HCT116 (cell line): ENCODE data around the gene PLCB4. TPM values are rescaled to one million over a fixed set of nuclear protein-coding genes. Genes with fewer than 3 reads are reported as not detected.

Experiments
- ATAC-seq: fragments of 200-7000 bp; cut with Tn5 transposase; 2 replicates; pipeline ENCODE4 v1.9.1; 2020; ENCODE audit warnings: mild to moderate bottlenecking, moderate library complexity
- BruUV-seq: library from RNA; stranded (reverse); fragments of 400-500 nt; replicated peaks from 2 replicates; lab custom pipeline; 2021; lab: Mats Ljungman, UMichigan
- CTCF ChIA-PET: fragments of 300-600 bp; sonication (Branson Sonifier 250); formaldehyde crosslinking; loops from one replicate; lab custom pipeline; 2021; ENCODE audit warnings: antibody characterized with exemption; lab: Charles Lee
- POLR2A ChIA-PET: fragments of 300-600, 350-600 bp; sonication (Branson Sonifier 250); formaldehyde crosslinking; loops from one replicate; lab custom pipeline; 2021; ENCODE audit warnings: antibody characterized with exemption; lab: Charles Lee
- RAD21 ChIA-PET, 2 experiments: fragments of 300-600 bp; sonication (Branson Sonifier 250); formaldehyde crosslinking; loops; one replicate each; lab custom pipeline; 2023; ENCODE audit warnings: low total read pairs in 2 of 2; ENCODE audit not compliant: uncharacterized antibody in 2 of 2, unreplicated experiment in 2 of 2, low non-redundant PET in 1 of 2; lab: Charles Lee
- DNase-seq: peaks from one replicate; pipeline ENCODE4 v3.0.0-alpha.2; 2010; ENCODE audit warnings: low read depth, low spot score
- H2AFZ ChIP-seq: fragments of 200-600 bp; shearing (Covaris generic), sonication (generic); 2 replicates; pipeline ENCODE4 v1.6.1; 2017; ENCODE audit warnings: low read depth, mixed run types, mixed read lengths, antibody characterized with exemption, low read length; ENCODE audit not compliant: poor library complexity, severe bottlenecking
- H3K27ac ChIP-seq: 2 replicates; pipeline ENCODE4 v1.5.1; 2012; ENCODE audit warnings: low read depth, low read length
- H3K27me3 ChIP-seq: fragments of 200-600 bp; sonication (generic); 2 replicates; pipeline ENCODE4 v1.6.1; 2016; ENCODE audit warnings: mixed run types, low read length, mixed read lengths; ENCODE audit not compliant: insufficient read depth
- H3K36me3 ChIP-seq, 2 experiments: fragments of 200-500 bp in 1 of 2; fragments of 200-600 bp in 1 of 2; sonication (Bioruptor generic) in 1 of 2; sonication (generic) in 1 of 2; 2 replicates each; pipeline versions ENCODE4 v1.5.1 to v1.6.1; 2014 to 2016; ENCODE audit warnings: low read length in 2 of 2, inconsistent platforms in 1 of 2, mixed read lengths in 1 of 2, mixed run types in 1 of 2; ENCODE audit not compliant: insufficient read depth in 2 of 2, control insufficient read depth in 1 of 2
- H3K4me1 ChIP-seq, 2 experiments: fragments of 200-600 bp in 1 of 2; sonication (generic) in 1 of 2; 2 replicates each; pipeline versions ENCODE4 v1.5.1 to v1.6.1; 2012 to 2017; ENCODE audit warnings: low read length in 2 of 2, inconsistent platforms in 1 of 2, mild to moderate bottlenecking in 1 of 2, mixed read lengths in 1 of 2, mixed run types in 1 of 2, moderate library complexity in 1 of 2; ENCODE audit not compliant: insufficient read depth in 2 of 2, control insufficient read depth in 1 of 2
- H3K4me2 ChIP-seq: fragments of 200-600 bp; sonication (generic); 2 replicates; pipeline ENCODE4 v1.6.1; 2017; ENCODE audit warnings: mixed run types, low read length, mixed read lengths
- H3K4me3 ChIP-seq, 2 experiments: fragments of 200-600 bp in 1 of 2; sonication (generic) in 1 of 2; replicated peaks in 1 of 2; 2 replicates each; pipeline ENCODE4 v1.5.1; 2011 to 2016; ENCODE audit warnings: low read length in 2 of 2, control low read depth in 1 of 2, low read depth in 1 of 2, mild to moderate bottlenecking in 1 of 2, mixed read lengths in 1 of 2, mixed run types in 1 of 2
- H3K79me2 ChIP-seq: fragments of 200-600 bp; sonication (generic); 2 replicates; pipeline ENCODE4 v1.6.1; 2017; ENCODE audit warnings: mild to moderate bottlenecking, mixed run types, low read length, moderate library complexity, mixed read lengths; ENCODE audit not compliant: insufficient read depth
- H3K9ac ChIP-seq: fragments of 200-600 bp; sonication (generic); 2 replicates; pipeline ENCODE4 v1.6.1; 2016; ENCODE audit warnings: low read length, mixed read lengths
- H3K9me2 ChIP-seq: fragments of 200-600 bp; sonication (generic), shearing (Covaris generic); 2 replicates; pipeline ENCODE4 v1.6.1; 2017; ENCODE audit warnings: mixed run types, mild to moderate bottlenecking, moderate library complexity; ENCODE audit not compliant: insufficient read depth
- H3K9me3 ChIP-seq, 2 experiments: fragments of 200-500 bp in 1 of 2; fragments of 200-600 bp in 1 of 2; sonication (Bioruptor generic) in 1 of 2; sonication (generic) in 1 of 2; 2 replicates each; pipeline ENCODE4 v1.6.1; 2014 to 2017; ENCODE audit warnings: low read length in 2 of 2, mixed read lengths in 2 of 2, inconsistent platforms in 1 of 2, low read depth in 1 of 2, mild to moderate bottlenecking in 1 of 2, mixed run types in 1 of 2, moderate library complexity in 1 of 2; ENCODE audit not compliant: control insufficient read depth in 1 of 2, insufficient read depth in 1 of 2
- H4K20me1 ChIP-seq: fragments of 200-600 bp; sonication (generic), shearing (Covaris generic); 2 replicates; pipeline ENCODE4 v1.6.1; 2017; ENCODE audit warnings: mixed run types, mild to moderate bottlenecking, moderate library complexity; ENCODE audit not compliant: insufficient read depth
- CBX3 ChIP-seq: IDR thresholded peaks from 2 replicates; pipeline ENCODE4 v1.6.1; 2012; ENCODE audit warnings: low read depth
- CTCF ChIP-seq, 3 experiments: fragments of 200-600 bp in 1 of 3; sonication (generic) in 1 of 3; IDR thresholded peaks in 2 of 3; conservative IDR thresholded peaks in 1 of 3; 2 replicates each; pipeline ENCODE4 v1.5.1; 2012 to 2017; ENCODE audit warnings: low read depth in 2 of 3, low read length in 2 of 3, antibody characterized with exemption in 1 of 3, borderline replicate concordance in 1 of 3, control low read depth in 1 of 3, mild to moderate bottlenecking in 1 of 3, mixed read lengths in 1 of 3, mixed run types in 1 of 3, moderate library complexity in 1 of 3; ENCODE audit not compliant: insufficient read depth in 1 of 3
- EGR1 ChIP-seq: IDR thresholded peaks from 2 replicates; pipeline ENCODE4 v1.6.1; 2012; ENCODE audit warnings: low read depth
- ELF1 ChIP-seq: IDR thresholded peaks from 2 replicates; pipeline ENCODE4 v1.6.1; 2012; ENCODE audit warnings: low read depth, borderline replicate concordance
- FOSL1 ChIP-seq: IDR thresholded peaks from 2 replicates; pipeline ENCODE4 v1.6.1; 2012; ENCODE audit warnings: low read depth
- POLR2A ChIP-seq: IDR thresholded peaks from 2 replicates; pipeline ENCODE4 v1.7.0; 2011; ENCODE audit warnings: borderline replicate concordance; ENCODE audit not compliant: insufficient read depth, insufficient read length; ENCODE audit errors: extremely low read depth
- POLR2AphosphoS5 ChIP-seq: IDR thresholded peaks from 2 replicates; pipeline ENCODE4 v1.6.1; 2011; ENCODE audit warnings: mild to moderate bottlenecking, low read depth, low read length, moderate library complexity
- TCF7L2 ChIP-seq: IDR thresholded peaks from 2 replicates; pipeline ENCODE4 v1.7.0; 2011; ENCODE audit warnings: borderline replicate concordance, inconsistent platforms; ENCODE audit not compliant: insufficient read depth, insufficient read length; ENCODE audit errors: extremely low read depth
- ZFX ChIP-seq: fragments of 450-650 bp; IDR thresholded peaks from 2 replicates; pipeline ENCODE4 v1.6.1; 2017
- intact Hi-C: fragments of 100-400 bp; cut with micrococcal nuclease; formaldehyde crosslinking; loops from 2 replicates; pipeline ENCODE4 v1.10.0; 2022
- total RNA-seq: library from RNA; stranded (reverse); gene quantifications from one replicate; pipeline ENCODE4 v1.2.1, GENCODE V29; 2021; ENCODE audit not compliant: unreplicated experiment
- TF ChIP-seq, protein P1 (sequence below): IDR thresholded peaks from 2 replicates; pipeline ENCODE4 v1.6.1; 2012

PLCB4 gene
- total RNA-seq, 1 experiment from 2014 or later: 2.5 TPM

DNA sequence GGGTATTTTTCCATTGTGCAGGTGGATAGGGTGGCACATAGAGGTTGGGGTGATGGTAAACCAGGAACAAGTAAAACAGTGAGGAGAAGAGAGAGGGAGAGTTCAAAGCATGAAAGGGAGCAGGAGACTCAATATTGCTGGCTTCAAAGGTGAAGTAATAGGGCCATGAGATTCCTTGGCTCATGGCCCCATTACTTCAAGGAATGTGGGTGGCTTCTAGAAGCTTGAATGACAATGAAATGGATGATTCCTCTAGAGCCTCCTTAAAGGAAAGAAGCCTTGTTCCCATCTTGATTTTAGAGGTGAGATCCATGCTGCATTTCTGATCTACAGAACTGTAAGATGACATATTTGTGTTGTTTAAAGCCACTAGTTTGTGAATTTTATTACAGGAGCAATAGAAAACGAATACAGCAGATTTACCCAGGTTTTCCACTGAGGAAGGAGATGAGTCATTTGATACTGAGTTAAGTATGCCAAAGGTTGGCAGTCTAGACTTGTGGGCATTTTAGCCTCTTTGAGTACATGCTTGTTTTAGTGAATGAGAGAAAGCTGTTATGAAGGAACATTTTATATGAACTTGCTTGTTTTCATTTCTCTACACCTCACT is 110.4 kb downstream of the PLCB4 start:
- H3K4me3 ChIP-seq: no peak overlapping the region
- no peaks in the 10 kb centered on the region for H3K79me2 ChIP-seq
- no peak overlapping the region for H3K9ac ChIP-seq
- no peak for TF ChIP-seq CTCF (IDR thresholded peaks at IDR 0.05 in 2 of 3, conservative IDR thresholded peaks at IDR 0.05 in 1 of 3; ENCODE audit: borderline replicate concordance in 1 of 3, insufficient read depth in 1 of 3, low read depth in 2 of 3, low read length in 2 of 3)
- TF ChIP-seq, protein P1, sequence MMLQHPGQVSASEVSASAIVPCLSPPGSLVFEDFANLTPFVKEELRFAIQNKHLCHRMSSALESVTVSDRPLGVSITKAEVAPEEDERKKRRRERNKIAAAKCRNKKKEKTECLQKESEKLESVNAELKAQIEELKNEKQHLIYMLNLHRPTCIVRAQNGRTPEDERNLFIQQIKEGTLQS: no peak
- TF ChIP-seq POLR2AphosphoS5: no peak
- no peak for TF ChIP-seq ELF1
- TF ChIP-seq TCF7L2: peak; percentile 22
- TF ChIP-seq EGR1: no peak
- TF ChIP-seq FOSL1: 0 out of 2 replicates have a peak, but pooled peaks have one; percentile 8
- no peak for TF ChIP-seq CBX3
- TF ChIP-seq ZFX: no peak
- no peak for TF ChIP-seq POLR2A
- TF ChIP-seq, all 23 proteins: peak for 2
- ChIA-PET POLR2A (no interaction called here), RAD21 (no interaction called here), CTCF (no interaction called here)
- Histone ChIP-seq H4K20me1 (no peaks in the 10 kb centered on the region), H3K27me3 (no peaks in the 10 kb centered on the region), H3K27ac (no peak overlapping the region), H3K4me1 (peaks cover 6 to 10% of the 10 kb centered on the region in 2 experiments), H3K9me2 (no peaks in the 10 kb centered on the region), H3K36me3 (no peaks in the 10 kb centered on the region), H2AFZ (no peak overlapping the region), H3K9me3 (no peaks in the 10 kb centered on the region), H3K4me2 (0 out of 2 replicates have a peak overlapping the region, but pooled peaks have one; percentile 6)
- intact Hi-C loops: no loop called here
- ATAC-seq: no peak
- no TSS peak for BruUV-seq
- no peak for DNase-seq
